ENCODE results near the gene PROSER3.

GRCh38 chr19:35710784-35711723, 46.9 kb upstream of the PROSER3 start:
- no peak for TF ChIP-seq CTCF (IDR thresholded peaks at IDR 0.05)
- no peak for TF ChIP-seq POLR2A (IDR thresholded peaks at IDR 0.05)

All from tibial nerve (tissue), 3 donors.